Measurements from ENCODE around the gene AJAP1.

Gene AJAP1

DNA sequence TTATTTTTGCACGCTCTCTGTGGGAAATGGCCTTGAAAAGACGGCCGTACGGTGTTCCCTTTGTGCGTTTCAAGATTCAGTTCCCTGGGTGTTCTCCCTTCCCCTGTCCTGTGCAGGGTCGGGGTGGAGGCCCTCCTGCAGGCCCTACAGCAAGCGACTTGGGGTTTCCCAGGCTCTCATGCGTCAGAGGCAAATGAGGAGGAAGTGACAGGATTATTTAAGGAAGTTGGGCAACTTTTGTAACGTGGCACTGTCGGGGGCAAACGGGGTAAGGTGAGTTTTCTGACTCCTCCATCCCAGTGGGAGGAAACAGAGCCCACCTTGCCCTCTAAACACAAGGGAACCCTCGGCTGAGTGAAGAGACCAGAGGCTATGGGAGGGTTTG lies 16.1 kb upstream of the AJAP1 start:
- H3K9ac ChIP-seq: no peak overlapping the region
- no peaks in the 10 kb centered on the region for H4K20me1 ChIP-seq
- TF ChIP-seq Cebpa-rat (IDR thresholded peaks at IDR 0.05): no peak
- no peaks in the 10 kb centered on the region for H3K27me3 ChIP-seq
- no peaks in the 10 kb centered on the region for H3K36me3 ChIP-seq
- peak overlapping the region; percentile 39 for H3K4me2 ChIP-seq
- H3K9me3 ChIP-seq: no peaks in the 10 kb centered on the region
- H3K4me3 ChIP-seq: no peak overlapping the region
- peaks cover 23% of the 10 kb centered on the region for H3K4me1 ChIP-seq
- H3K27ac ChIP-seq: no peak overlapping the region

DNA sequence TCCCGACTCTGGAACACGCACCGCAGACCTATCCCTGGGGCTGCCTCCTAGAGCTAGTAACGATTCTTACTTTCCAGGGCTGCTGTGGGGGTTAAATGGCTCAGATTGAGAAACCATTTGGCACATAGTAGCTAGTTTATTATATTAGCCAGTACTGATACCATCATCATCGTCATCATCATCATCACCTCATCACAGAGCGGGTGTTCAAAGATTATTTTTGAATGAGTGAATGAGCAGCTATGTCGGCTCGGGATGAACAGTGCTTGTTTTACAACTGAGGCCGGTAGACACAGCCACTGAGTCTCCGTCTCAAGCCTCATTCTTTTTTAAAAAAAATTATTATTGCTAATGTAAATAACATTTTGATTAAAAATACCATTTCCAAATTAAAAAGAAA lies 13.5 kb upstream of the AJAP1 start:
- Histone ChIP-seq H3K9ac (no peak overlapping the region), H3K27me3 (no peaks in the 10 kb centered on the region)

GRCh38 chr1:4647391-4647790 lies 7.0 kb upstream of the AJAP1 start:
- H4K20me1 ChIP-seq: no peaks in the 10 kb centered on the region
- no peak overlapping the region for H3K4me2 ChIP-seq
- H3K4me1 ChIP-seq: peaks cover 19% of the 10 kb centered on the region
- no peaks in the 10 kb centered on the region for H3K9me3 ChIP-seq
- no peak overlapping the region for H3K27ac ChIP-seq
- no peak overlapping the region for H3K9ac ChIP-seq
- H3K4me3 ChIP-seq: no peak overlapping the region
- peaks cover 14% of the 10 kb centered on the region; the same call in 1 of the 2 replicates for H3K27me3 ChIP-seq
- TF ChIP-seq Cebpa-rat (IDR thresholded peaks at IDR 0.05): no peak
- H3K36me3 ChIP-seq: no peaks in the 10 kb centered on the region

More for the DNA sequence above, 13.5 kb upstream of the AJAP1 start:
- TF ChIP-seq Cebpa-rat (IDR thresholded peaks at IDR 0.05): no peak
- Histone ChIP-seq H3K4me1 (peaks cover 15% of the 10 kb centered on the region), H4K20me1 (no peaks in the 10 kb centered on the region), H3K9me3 (no peaks in the 10 kb centered on the region), H3K4me3 (no peak overlapping the region), H3K36me3 (no peaks in the 10 kb centered on the region), H3K27ac (no peak overlapping the region), H3K4me2 (no peak overlapping the region)

DNA sequence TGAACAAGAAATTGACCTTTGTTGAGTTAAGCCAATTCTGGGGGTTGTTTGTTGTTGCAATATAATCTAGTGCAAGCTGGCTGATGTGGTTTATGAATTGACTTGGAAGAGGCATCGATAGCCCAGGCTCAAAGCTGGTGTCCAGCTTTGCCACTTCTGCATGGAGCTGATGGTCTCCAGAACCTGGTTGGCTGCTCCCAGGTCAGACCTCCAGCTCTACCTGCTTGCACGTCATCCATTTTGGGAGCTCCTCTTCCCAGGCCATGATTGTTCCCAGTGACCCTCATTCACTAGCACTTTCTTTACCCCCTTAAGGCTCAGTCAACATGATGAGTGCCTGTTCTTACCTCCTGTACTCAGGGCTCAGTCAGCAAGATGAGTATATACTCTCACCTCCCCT lies 5.8 kb upstream of the AJAP1 start:
- no peak overlapping the region for H3K27ac ChIP-seq
- H3K9ac ChIP-seq: no peak overlapping the region
- H3K9me3 ChIP-seq: no peaks in the 10 kb centered on the region
- H3K36me3 ChIP-seq: no peaks in the 10 kb centered on the region
- peaks cover 27% of the 10 kb centered on the region for H3K4me1 ChIP-seq
- H4K20me1 ChIP-seq: peaks cover 10% of the 10 kb centered on the region; the same call in 1 of the 2 replicates
- H3K4me2 ChIP-seq: no peak overlapping the region
- no peak for TF ChIP-seq Cebpa-rat (IDR thresholded peaks at IDR 0.05)
- H3K4me3 ChIP-seq: no peak overlapping the region
- peaks cover 26% of the 10 kb centered on the region for H3K27me3 ChIP-seq

GRCh38 chr1:4650481-4650880 lies 3.9 kb upstream of the AJAP1 start:
- H3K4me2 ChIP-seq: peak overlapping the region; percentile 56
- no peak for TF ChIP-seq Cebpa-rat (IDR thresholded peaks at IDR 0.05)
- no peaks in the 10 kb centered on the region for H3K9me3 ChIP-seq
- peaks cover 28% of the 10 kb centered on the region for H4K20me1 ChIP-seq
- H3K4me3 ChIP-seq: no peak overlapping the region
- H3K9ac ChIP-seq: no peak overlapping the region
- H3K27me3 ChIP-seq: peaks cover 44% of the 10 kb centered on the region
- no peaks in the 10 kb centered on the region for H3K36me3 ChIP-seq
- H3K27ac ChIP-seq: no peak overlapping the region
- peaks cover 39% of the 10 kb centered on the region for H3K4me1 ChIP-seq

DNA sequence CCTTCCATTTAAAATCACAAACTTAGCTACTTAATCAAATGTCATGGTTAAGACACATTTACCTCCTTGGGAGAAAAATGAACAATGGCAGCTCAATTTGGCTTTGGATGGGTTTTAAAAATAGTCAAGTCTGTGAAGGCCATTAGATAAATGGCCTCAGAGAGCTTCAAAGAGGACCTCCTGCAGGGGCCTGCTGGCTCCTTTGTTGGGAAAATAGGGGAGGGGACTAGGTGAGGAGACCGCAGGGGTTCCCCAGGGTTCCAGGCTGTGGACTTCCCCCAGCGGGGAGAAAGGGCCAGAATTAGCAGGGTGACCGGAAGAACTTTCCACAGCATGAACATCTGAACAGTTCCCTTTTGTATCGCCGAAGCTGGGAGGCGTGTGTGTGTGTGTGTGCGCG lies 3.4 kb upstream of the AJAP1 start:
- Histone ChIP-seq H3K4me1 (peaks cover 43% of the 10 kb centered on the region), H3K27ac (no peak overlapping the region), H3K9ac (no peak overlapping the region), H4K20me1 (peaks cover 33% of the 10 kb centered on the region), H3K4me2 (peak overlapping the region; percentile 56), H3K4me3 (no peak overlapping the region), H3K36me3 (no peaks in the 10 kb centered on the region), H3K9me3 (no peaks in the 10 kb centered on the region), H3K27me3 (peaks cover 49% of the 10 kb centered on the region)
- no peak for TF ChIP-seq Cebpa-rat (IDR thresholded peaks at IDR 0.05)

DNA sequence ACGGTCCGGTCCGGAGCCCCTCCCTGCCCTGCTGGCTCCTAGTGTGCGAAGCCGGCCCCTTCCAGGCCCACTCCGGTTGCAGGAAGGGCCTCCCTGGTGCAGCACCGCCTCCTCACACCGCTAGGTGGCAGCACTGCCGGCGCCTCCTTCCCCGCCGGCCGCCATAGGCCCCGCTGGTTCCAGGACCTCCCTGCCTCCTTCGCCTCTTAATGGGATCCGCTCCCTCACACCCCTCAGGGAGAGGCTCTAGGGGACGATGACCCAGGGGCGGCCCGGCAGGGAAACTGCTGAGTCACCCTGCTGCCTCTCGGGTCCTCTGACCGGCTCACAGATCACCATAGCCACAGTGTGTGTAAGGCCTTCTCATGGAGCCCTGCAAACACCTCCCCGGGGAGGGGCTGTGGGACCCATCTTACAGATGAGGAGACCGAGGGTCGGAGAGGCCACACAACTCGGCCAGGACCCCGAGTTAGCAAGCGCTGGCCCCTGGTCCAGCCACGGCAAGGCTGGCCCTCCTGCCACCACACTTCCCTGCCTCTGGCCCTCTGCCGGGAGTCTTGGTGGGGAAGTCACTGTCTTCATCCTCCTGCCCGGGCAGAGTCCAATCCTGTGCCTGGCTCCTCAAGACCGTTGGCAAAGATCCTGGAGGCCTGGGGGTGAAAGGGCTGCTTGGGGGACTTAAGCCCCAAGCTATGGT lies 1.6 kb upstream of the AJAP1 start:
- peaks cover 54% of the 10 kb centered on the region for H3K4me1 ChIP-seq
- H3K36me3 ChIP-seq: no peaks in the 10 kb centered on the region
- peak overlapping the region; percentile 20; the same call in 1 of the 2 replicates for H3K4me2 ChIP-seq
- peaks cover 67% of the 10 kb centered on the region for H3K27me3 ChIP-seq
- H3K4me3 ChIP-seq: no peak overlapping the region
- peaks cover 44% of the 10 kb centered on the region for H4K20me1 ChIP-seq
- H3K9me3 ChIP-seq: no peaks in the 10 kb centered on the region
- TF ChIP-seq Cebpa-rat (IDR thresholded peaks at IDR 0.05): no peak
- no peak overlapping the region for H3K27ac ChIP-seq
- no peak overlapping the region for H3K9ac ChIP-seq

DNA sequence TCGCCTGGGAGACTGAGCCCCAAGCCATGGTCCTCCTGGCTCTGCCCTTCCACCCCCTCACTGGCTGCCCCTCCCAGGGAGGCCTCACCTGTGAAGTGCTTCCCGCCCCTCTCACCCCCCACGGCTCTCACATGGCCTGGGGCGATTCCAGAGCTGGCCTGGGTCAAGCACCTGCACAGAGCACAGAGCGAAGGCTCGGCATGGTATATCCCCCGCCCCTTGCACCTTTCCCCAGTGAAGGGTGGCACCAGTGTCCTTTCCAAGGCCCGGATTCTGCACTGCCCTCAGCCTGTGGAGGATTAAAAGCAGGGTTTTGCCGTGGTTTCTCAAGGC lies 1.1 kb upstream of the AJAP1 start:
- no peak overlapping the region for H3K9ac ChIP-seq
- no peak for TF ChIP-seq Cebpa-rat (IDR thresholded peaks at IDR 0.05)
- H3K36me3 ChIP-seq: no peaks in the 10 kb centered on the region
- peaks cover 72% of the 10 kb centered on the region for H3K27me3 ChIP-seq
- H3K4me3 ChIP-seq: no peak overlapping the region
- no peaks in the 10 kb centered on the region for H3K9me3 ChIP-seq
- no peak overlapping the region for H3K4me2 ChIP-seq
- H3K4me1 ChIP-seq: peaks cover 59% of the 10 kb centered on the region
- H4K20me1 ChIP-seq: peaks cover 49% of the 10 kb centered on the region
- no peak overlapping the region for H3K27ac ChIP-seq

GRCh38 chr1:4654764-4655673 lies 610 bp downstream of the AJAP1 start:
- Histone ChIP-seq H3K27me3 (peaks cover 86% of the 10 kb centered on the region), H3K4me1 (peaks cover 75% of the 10 kb centered on the region), H3K27ac (peak overlapping the region; percentile 42; the same call in 1 of the 2 replicates), H3K4me3 (peak overlapping the region; percentile 67), H3K4me2 (peak overlapping the region; percentile 94), H3K9ac (peak overlapping the region; percentile 58; the same call in 1 of the 2 replicates), H3K9me3 (no peaks in the 10 kb centered on the region), H3K36me3 (no peaks in the 10 kb centered on the region), H4K20me1 (peaks cover 62% of the 10 kb centered on the region)
- no peak for TF ChIP-seq Cebpa-rat (IDR thresholded peaks at IDR 0.05)

Data from BLaER1 (cell line).